Ramos (cell line): ENCODE data around the gene FGFR3.

Source experiments
- in situ Hi-C: fragments of 300-500 bp; cut with MboI; formaldehyde crosslinking; loops from one replicate; pipeline ENCODE4 v1.14.3; 2022; ENCODE audit warnings: low sequenced_read_pairs; ENCODE audit not compliant: unreplicated experiment

FGFR3 gene

GRCh38 chr4:1767061-1767769 is 25.9 kb upstream of the FGFR3 start:
- in situ Hi-C loops = no loop called here

GRCh38 chr4:1767770-1768366 is 25.2 kb upstream of the FGFR3 start:
- in situ Hi-C loops = no loop called here

GRCh38 chr4:1768367-1769034 is 24.6 kb upstream of the FGFR3 start:
- in situ Hi-C loops = no loop called here

GRCh38 chr4:1769692-1770091 is 23.4 kb upstream of the FGFR3 start:
- in situ Hi-C loops = no loop called here

- in situ Hi-C loops = no loop called here
Measured at GRCh38 chr4:1770245-1770644, 22.8 kb upstream of the FGFR3 start.

GRCh38 chr4:1770791-1771231 is 22.3 kb upstream of the FGFR3 start:
- in situ Hi-C loops = no loop called here

GRCh38 chr4:1771555-1772305 is 21.4 kb upstream of the FGFR3 start:
- in situ Hi-C loops = no loop called here

GRCh38 chr4:1772853-1773538 is 20.1 kb upstream of the FGFR3 start:
- in situ Hi-C loops = no loop called here

GRCh38 chr4:1773754-1774153 is 19.3 kb upstream of the FGFR3 start:
- in situ Hi-C loops = no loop called here

- in situ Hi-C loops = loop anchor here (25.0 kb wide), 1 partner anchor 411 kb away; no protein-coding TSS in a partner anchor
Measured at GRCh38 chr4:1775731-1776500, 17.2 kb upstream of the FGFR3 start.

GRCh38 chr4:1776521-1777161 is 16.5 kb upstream of the FGFR3 start:
- in situ Hi-C loops = loop anchor here (25.0 kb wide), 1 partner anchor 411 kb away; no protein-coding TSS in a partner anchor

- in situ Hi-C loops = loop anchor here (25.0 kb wide), 1 partner anchor 409 kb away; no protein-coding TSS in a partner anchor
Measured at GRCh38 chr4:1777822-1778641, 15.1 kb upstream of the FGFR3 start.

GRCh38 chr4:1778642-1779392 is 14.3 kb upstream of the FGFR3 start:
- in situ Hi-C loops = loop anchor here (25.0 kb wide), 1 partner anchor 408 kb away; no protein-coding TSS in a partner anchor

- in situ Hi-C loops = loop anchor here (25.0 kb wide), 1 partner anchor 408 kb away; no protein-coding TSS in a partner anchor
Measured at GRCh38 chr4:1779588-1780382, 13.3 kb upstream of the FGFR3 start.

- in situ Hi-C loops = loop anchor here (25.0 kb wide), 1 partner anchor 407 kb away; no protein-coding TSS in a partner anchor
Measured at GRCh38 chr4:1780435-1780834, 12.7 kb upstream of the FGFR3 start.

GRCh38 chr4:1783015-1783414 is 10.1 kb upstream of the FGFR3 start:
- in situ Hi-C loops = loop anchor here (25.0 kb wide), 1 partner anchor 404 kb away; no protein-coding TSS in a partner anchor
